ACHN (cell line): Measurements from ENCODE around the gene RNF150.

ENCODE experiments used
- DNase-seq: peaks from one replicate; pipeline ENCODE4 v3.0.0-alpha.2; 2015
- in situ Hi-C: cut with HindIII; loops from 2 replicates; pipeline ENCODE4 v1.10.0; 2017; ENCODE audit warnings: low sequenced_read_pairs, low pct_ligation_motif_present, low pct_unique_long_range_greater_than_20kb

RNF150 gene

DNA sequence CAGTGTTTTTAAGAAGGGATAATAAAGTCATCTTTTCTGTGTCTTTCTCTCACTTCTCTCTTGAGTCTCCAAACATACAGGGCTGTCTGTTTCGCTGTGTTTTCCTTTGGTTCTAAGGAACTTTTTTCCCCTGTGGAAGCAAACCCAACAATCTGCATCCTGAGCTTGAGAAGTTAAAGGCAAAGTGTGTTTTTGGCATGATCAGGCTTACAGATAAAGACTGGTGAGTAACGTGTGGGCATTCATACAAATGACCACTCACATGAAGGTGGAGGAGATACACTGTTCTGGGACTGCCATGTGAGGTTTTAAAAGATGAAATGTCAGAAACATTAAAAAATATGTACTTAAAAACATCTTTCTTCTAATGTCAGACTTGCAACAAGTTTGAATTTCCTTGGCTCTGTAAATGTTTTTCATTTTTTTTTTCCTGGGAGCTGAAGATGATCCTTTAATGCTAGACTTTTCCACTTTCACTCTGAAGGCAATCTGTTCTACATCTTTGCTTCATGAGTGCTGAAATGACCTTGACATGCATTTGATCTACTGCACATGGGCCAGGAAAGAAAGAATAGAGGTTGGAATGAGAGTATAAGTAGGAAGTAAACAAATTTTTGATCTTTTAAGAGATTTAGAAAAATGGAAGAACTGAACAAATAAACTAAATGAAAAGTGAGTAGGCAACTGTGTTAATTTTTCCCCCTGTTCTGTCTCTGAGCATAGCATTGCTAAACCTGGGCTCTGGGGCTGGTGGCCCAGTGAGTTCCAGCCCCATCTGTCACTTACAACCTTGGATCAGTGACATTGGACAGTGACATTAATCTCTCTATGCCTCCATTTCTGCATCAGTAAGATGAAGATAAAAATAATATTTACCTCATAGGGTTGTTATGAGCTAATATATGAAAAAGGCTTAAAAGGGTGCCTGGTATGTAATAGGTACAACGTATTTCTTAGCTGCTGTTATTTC is 226.0 kb downstream of the RNF150 start:
- in situ Hi-C loops, result no loop called here
- no peak for DNase-seq

DNA sequence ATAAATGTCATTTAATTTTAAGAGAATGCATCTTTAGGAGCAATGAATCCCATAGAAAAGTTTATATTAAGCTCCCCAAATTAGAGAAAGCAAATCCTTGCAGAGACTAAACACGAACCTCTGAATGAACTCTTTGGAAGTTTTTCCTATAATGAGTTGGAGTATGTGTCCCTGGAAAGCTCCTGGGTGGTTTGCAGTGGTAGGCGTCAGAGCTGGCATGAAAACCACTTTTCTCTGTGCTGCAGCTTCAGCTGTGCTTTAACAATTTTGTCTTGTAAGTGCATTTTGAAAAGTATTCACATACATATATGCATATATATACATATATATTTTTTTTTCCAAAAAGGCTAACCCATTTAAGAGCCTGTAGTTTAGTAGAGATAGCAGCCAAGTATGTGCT is 228.4 kb downstream of the RNF150 start:
- DNase-seq, result no peak
- in situ Hi-C loops, result no loop called here

DNA sequence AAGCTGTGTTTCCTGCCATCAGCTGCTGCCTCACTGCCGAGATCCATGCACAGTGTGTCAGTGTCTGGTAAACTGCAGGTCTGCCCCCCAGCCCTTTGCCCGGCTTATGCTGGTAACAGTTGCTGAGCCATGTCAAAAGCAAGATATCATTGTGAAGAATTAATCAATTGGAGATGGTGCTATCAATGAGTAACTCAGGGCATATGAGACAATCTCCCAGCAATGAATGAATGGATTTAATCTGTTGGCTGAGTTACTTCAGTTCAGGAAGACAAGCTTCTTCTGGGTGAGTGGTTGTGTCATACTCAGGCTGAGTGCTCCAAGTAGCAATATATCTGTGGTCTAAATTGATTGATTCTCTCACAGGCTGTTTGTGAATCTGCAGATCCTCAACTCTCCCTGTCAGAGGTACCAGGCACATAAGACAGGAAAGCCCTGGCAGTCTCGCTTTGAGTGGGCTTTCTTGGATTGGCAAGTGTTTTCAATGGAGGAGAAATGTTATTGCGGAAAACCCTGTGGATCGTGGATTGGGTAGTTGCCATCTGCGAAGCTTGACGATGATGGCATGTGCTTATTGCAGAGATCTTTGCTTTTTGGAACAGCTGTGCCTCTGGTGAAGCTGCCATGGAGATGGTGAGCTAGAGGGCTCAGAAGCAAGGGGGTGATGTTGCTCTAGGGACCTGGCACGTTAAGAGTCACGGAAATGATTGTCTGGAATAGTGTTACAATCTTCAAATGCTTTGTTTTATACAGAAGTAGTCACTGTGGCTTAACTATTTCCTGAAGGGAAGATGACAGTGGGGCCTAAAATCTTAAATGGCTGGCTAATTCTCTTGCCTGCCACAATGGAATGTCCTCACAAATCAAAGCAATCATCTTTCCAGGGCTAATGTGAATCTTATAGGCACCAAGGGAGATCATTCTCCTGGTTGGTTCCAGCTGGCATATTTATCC is 229.5 kb downstream of the RNF150 start:
- in situ Hi-C loops, result no loop called here
- no peak for DNase-seq

DNA sequence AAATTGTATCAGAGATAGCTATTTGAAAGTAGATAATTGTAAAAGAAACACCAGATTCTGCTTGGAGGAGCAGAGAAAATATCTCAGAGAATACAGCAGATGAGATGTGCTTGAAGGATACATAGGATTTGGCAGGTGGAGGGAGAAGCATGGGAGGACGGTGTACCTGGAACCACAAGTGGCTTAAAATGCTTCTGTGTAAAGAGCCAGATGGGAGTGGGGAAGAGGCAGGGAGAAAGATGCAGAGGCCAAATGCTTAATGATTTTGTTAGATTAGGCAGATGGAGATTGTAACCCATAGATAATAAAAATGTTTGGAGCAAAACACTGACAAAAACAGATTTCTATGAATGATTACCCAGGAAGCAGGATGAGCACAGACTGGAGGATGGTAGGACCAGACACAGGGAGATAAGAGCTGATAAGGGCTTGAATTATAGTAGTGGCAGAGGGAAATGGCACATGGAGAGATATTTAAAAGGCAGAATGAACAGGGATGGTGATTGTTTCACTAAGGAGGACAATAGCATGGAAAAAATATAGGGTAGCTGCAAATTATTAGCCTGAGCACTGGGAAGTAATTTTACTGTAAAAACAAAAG is 231.4 kb downstream of the RNF150 start:
- in situ Hi-C loops, result no loop called here

DNA sequence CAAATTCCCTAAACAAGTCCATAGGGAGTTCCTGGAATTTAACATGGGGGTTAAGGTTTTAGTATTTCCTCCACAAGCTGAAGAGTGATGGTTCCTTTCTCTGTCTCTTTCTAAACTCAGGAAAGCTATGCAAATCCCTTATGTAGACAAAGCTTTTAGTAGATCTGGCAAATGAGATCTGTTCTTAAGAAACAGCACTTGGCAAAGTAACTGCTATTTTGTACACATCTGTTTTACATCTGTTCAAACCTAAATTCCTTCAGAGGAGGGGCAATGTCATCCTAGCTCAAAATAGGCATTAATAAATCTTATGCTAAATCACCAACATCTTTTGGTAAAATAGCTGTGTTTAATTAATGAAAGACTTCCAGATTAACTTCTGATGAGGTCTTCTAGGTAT is 239.3 kb downstream of the RNF150 start:
- DNase-seq, result no peak
- in situ Hi-C loops, result no loop called here

More for the DNA sequence above, 231.4 kb downstream of the RNF150 start:
- DNase-seq, result no peak

DNA sequence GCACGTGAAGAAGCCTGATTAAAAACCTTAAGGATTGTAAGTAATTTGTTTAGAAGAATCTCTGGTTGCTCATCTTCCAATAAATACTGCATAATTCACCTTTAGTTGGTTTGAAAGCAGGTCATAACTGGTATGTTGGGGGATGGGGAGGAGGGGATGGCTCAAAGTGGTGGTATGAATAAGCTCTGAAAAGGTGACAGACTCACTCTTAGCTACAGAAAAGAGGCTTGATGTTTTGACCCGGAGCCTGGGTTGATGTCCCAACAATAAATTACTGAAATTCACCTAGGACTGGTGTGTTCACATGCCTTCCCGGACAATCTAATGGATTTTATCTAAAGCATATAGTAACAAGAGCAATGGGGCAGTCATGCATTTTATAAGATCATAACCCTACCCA is 245.2 kb downstream of the RNF150 start:
- in situ Hi-C loops, result no loop called here
- no peak for DNase-seq

DNA sequence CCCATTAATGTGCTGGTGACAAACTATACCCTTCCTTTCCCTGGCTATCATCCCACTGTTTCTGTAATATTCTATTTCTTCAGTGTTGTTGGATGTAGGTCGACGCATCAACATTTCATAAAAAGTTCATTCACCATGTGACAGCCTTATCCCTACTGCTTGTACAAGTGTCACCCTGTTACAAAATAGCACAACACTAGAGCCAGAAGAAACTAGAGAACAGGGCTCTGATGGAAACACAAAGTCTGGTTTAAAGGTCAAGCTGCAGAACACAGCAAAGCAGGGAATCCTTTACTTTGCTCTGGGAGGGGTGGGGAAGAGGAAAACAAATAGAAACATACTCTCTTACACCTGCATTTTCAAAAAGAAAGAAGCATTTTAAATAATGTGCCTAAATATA is 245.8 kb downstream of the RNF150 start:
- in situ Hi-C loops, result no loop called here
- no peak for DNase-seq

DNA sequence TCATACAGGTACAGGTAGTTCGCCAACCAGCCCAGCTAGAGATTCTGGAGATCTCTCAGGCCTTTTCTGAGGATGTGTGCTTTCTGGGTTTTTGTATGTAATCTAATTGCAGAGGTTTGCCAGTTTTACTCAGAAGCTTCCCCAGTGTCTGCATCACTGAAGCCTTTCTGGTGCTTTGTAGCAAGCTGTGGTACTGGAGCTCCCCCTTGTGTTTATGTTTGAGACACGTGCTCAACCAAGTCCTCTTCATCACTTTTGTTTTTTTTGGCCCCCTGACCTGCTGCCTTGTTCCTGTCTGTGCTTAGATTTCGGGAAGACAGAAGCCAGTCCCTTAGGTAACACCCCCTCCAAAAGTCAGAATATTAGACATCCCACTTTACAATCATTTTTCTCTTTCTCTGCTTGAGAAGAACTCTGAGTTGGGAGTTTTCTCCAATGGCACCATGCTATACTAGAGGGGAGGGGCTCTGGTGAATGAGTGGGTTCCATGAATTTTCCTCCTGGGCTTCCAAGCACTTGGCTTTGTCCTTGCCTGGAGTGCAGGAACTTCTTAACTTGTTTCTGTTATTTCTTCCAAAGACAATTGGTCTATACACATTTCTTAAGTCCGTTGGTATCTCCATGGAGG is 248.7 kb downstream of the RNF150 start:
- in situ Hi-C loops, result no loop called here
- peak; percentile 53 for DNase-seq

DNA sequence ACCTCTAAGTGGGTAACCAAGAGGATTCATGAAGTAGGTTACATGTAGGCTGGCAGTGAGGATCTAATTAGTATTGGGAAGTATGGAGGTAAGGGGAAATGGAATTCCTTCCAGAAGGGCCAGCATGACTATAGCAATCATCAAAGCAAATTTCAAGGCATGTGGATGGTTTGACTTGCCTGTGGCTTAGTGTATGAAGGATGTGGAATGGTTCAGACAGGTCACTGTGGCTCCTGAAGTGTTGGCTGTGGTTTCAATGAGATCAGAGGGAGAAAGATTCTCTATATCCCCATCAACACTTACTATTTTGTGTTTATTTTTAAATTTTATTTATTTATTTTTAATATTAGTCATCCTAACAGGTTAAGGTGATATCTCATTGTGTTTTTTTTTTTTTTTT is 255.5 kb downstream of the RNF150 start:
- in situ Hi-C loops, result no loop called here

DNA sequence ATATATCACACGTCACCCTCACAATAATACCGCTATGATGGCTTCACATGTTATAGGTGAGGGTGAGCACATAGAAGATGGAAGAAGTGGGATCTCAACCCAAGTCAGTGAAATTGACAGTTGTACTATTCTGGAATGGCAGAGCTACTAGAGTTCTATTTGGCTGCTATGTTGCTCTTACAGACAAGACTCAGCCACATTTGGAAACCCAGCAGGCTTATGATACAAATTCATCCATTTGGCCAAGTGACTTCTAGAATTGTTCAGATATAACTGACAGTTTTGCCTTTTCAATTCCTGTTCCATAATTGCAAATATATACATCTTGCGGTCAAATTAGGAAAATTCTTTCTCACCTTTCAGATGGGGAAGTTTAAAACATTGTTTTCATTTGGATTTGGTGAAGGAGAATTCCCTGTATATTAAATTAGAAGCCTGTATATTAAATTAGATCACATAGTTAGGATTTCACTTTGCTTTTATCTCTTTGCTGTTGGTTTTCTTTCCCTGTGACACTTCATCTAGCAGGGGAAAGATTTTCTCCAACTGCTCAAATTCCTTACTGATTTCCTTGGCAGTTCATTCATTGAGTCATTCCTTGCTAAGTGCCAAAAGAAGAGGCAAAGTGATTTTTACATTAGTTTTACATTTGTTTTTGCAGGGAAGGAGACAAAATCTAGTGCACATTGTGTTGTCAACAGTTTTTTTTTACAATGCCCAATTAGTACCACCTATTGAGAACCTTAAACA is 256.5 kb downstream of the RNF150 start:
- in situ Hi-C loops, result no loop called here
- no peak for DNase-seq

More for the DNA sequence above, 255.5 kb downstream of the RNF150 start:
- no peak for DNase-seq

DNA sequence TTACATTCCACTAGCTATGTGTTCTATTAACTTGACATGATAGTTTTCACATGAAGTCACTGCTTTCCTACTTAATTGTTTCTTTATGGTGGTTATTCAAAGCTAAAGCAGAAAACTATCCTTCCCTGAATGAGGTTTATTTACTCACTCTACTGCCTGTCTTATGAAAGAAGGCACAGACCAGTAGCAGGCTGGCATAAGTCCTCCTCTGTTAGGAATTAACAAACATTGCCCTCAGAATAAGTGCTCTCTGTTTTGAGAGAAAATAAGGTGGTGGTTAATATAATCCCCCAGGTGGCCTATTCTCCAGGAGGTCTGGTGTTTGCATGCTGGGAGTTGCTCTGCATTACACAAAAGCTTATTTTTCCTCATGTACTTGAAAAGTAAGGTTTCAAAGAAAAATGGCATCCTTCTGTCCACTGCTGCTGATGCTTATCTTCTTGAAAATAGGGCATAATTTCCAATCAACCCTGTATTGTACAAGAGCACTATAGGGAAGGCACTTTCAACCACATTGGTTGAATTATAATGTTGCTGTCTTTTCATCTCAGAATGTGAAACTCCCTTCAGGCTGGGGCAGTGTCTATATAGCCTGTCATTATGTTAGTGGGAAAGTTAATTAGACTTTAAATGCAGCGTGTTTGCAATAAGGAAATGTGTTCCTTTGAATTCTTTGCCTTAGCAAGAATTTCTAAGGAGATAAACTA is 257.4 kb downstream of the RNF150 start:
- in situ Hi-C loops, result no loop called here
- no peak for DNase-seq

DNA sequence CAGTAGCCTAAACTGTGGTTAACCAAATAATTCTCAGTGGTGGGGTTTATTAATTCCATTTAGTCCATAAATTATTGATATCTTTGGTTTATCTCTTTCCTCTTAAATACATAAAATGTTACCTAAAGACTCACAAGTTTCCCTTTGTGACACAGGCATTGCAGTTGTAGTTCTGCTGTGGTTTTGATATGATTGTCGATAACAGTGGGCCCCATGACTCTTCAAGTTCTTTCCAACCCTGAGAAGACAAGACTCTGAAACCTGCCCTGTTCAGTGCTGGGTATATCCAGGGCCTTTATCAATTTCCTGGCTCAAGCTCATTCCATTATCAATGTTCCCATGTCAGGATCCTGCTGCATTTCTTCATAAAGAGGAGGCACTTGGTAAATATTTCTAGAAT is 259.2 kb downstream of the RNF150 start:
- DNase-seq, result no peak
- in situ Hi-C loops, result no loop called here

DNA sequence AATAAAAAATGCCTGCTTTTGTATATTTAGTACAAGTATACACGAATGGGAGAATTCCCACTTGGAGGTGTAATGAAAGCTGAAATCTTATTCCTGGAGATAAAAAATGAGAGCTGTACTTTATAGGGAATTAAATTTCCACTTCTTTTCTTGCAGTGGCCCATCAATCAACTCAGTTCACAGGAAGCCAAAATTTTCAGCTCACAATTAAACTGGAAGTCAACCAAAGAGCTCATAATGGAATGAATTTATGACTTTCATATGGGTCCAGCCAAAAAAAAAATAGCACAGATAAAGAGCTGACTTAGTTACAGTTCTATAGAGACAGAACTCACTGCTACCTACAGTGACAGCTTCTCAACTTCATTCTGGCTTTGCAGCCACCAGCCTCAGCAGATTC is 261.9 kb downstream of the RNF150 start:
- in situ Hi-C loops, result no loop called here
- no peak for DNase-seq

DNA sequence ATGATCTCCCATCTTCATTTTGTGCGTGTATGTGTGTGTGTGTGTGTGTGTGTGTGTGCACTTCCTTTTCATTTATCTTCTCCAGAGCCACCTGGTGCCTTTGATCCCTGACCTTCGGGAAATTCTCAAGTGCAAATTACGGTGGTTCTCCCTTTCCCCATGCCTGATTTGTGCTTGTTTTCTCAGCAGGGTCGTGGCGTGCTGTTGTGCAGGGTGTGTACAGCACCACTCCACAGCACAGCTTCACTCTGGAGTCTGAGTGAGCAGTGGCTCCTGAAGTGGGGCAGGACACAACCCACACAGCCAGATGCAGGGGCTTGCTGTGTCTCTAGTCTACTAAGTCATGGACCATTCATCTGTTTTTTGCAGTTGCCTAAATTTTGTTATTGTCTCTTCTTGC is 262.8 kb downstream of the RNF150 start:
- in situ Hi-C loops, result no loop called here
- DNase-seq, result no peak

DNA sequence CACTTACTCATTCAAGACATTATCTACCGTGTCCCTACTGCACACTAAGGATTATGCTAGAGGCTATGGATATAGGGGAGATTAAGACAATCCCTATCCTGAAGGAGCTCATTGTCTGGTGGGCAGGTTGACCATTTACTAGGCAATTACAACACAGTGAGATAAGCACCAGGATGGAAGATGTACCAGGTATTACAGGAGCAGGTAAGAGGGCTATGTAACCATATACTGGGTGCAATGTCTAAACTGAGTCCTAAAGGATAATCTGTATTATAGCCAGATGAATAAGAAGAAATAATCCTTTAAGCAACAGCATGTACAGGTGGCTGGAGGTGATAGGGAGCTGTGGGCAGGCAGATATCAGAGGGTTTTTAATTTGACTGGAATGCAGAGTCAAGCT is 263.8 kb downstream of the RNF150 start:
- in situ Hi-C loops, result no loop called here
- DNase-seq, result no peak

DNA sequence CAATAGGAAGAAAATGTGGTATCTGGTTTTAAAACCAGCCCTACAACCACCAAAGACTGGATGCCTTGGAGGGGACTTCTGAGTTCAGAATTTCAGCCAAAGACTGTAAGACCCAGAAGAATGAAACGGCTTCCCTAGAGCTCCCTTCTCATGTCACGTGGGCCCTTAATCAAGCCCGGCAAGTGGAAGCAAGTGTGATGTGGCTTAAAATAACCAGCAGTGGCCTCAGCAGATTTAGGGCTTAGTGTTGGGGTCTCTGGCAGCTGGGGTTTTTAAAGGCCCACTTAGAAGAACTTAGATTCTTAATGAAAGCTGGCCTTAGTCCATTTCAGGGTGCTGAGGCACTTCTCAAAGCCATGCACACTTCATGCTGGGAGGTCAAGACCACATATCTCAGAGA is 265.9 kb downstream of the RNF150 start:
- no peak for DNase-seq
- in situ Hi-C loops, result no loop called here

DNA sequence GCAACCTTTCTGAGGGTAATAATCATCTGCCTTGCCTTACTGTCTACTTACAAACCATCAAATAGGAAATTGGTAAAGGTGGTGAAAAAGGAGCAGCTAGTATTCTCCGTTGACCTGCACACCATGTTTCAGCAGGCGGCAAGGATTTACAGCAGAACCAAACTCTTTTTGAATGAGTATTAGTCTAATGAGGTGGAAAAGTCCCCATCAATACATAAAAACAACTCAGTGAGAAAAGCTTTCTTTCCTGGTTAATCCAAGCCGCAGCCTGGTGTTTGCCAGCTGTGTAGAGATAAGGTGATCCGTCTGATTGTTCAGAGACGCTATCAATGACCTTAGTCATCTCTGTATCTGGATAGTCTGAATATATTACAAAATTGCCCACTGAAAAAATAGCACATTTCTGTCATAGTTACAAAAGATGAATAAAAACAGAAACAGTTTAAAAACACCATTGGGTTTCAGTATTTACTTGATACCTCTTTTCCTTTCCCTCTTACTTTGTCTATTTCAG is 266.7 kb downstream of the RNF150 start:
- DNase-seq, result no peak
- in situ Hi-C loops, result no loop called here
